BLaER1 treated with 17β-estradiol and CSF1 and Interleukin-3, amounts not matched to agents 10 nM and 100 nM (cell line): ENCODE results near the gene FNDC7.
"Not testable (repeated sequence)": the region's sequence is repeated elsewhere in the genome, so short reads cannot be mapped to it uniquely, and the experiment has no call there.

Experiments used
- H3K27ac ChIP-seq, 11 experiments: shearing (Covaris generic); formaldehyde crosslinking; 2 replicates each; pipeline ENCODE4 v1.8.1; 2022
- H3K27me3 ChIP-seq, 11 experiments: shearing (Covaris generic); formaldehyde crosslinking; 2 replicates each; pipeline ENCODE4 v1.8.1; 2022
- H3K36me3 ChIP-seq, 11 experiments: shearing (Covaris generic); formaldehyde crosslinking; 2 replicates each; pipeline ENCODE4 v1.8.1; 2022
- H3K4me1 ChIP-seq, 10 experiments: shearing (Covaris generic); formaldehyde crosslinking; 2 replicates each; pipeline ENCODE4 v1.8.1; 2022
- H3K4me2 ChIP-seq, 11 experiments: shearing (Covaris generic); formaldehyde crosslinking; 2 replicates each; pipeline ENCODE4 v1.8.1; 2022
- H3K4me3 ChIP-seq, 10 experiments: shearing (Covaris generic); formaldehyde crosslinking; 2 replicates each; pipeline ENCODE4 v1.8.1; 2022
- H3K9ac ChIP-seq, 11 experiments: shearing (Covaris generic); formaldehyde crosslinking; 2 replicates each; pipeline ENCODE4 v1.8.1; 2022
- H3K9me3 ChIP-seq, 11 experiments: shearing (Covaris generic); formaldehyde crosslinking; replicated peaks in 1 of 11; 2 replicates each; pipeline ENCODE4 v1.8.1; 2022
- H4K20me1 ChIP-seq, 11 experiments: shearing (Covaris generic); formaldehyde crosslinking; 2 replicates each; pipeline ENCODE4 v1.8.1; 2022
- Cebpa-rat ChIP-seq, 11 experiments: shearing (Covaris generic); IDR thresholded peaks; 2 replicates each; pipeline ENCODE4 v1.8.1; 2022

Gene FNDC7

DNA sequence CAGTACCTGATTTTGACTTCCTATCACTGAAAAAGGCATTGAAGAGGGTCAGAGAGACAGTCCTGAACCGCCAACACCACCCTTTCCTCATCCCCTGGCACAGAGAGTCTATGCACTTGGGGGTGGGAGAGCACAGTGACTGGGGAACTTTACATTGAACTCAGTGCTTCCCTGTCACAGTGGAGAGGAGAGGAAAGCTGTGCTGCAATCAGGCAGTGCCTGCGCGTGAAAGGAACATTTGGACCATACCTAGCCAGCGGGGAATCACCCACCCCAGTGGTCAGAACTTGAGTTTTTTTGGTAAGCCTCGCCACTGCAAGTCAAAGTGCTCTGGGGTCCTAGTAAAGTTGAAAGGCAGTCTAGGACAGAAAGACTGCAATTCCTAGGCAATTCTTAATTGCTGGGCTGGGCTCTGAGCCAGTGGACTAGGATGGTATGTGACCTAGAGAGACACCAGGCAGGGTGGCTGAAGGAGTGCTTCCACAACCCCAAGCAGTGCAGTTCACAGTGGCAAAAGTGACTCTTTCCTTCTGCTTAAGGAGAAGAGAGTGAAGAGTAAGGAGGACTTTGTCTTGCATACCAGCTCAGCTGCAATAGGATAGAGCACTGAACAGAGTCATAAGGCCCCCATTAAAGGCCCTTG is 42.5 kb upstream of the FNDC7 start:
- H3K4me2 ChIP-seq, result no peak overlapping the region
- H3K9ac ChIP-seq, result no peak overlapping the region
- TF ChIP-seq Cebpa-rat (IDR thresholded peaks at IDR 0.05), result no peak
- no peak overlapping the region for H3K4me3 ChIP-seq
- no peaks in the 10 kb centered on the region for H3K27me3 ChIP-seq
- H3K9me3 ChIP-seq, result peaks cover 22 to 46% (median 35%) of the 10 kb centered on the region in 11 experiments
- H4K20me1 ChIP-seq, result no peaks in the 10 kb centered on the region
- H3K36me3 ChIP-seq, result no peaks in the 10 kb centered on the region
- H3K4me1 ChIP-seq, result peaks cover 0 to 8% (median 0%) of the 10 kb centered on the region in 10 experiments; a peak in 5 of 20 replicates
- no peak overlapping the region for H3K27ac ChIP-seq

DNA sequence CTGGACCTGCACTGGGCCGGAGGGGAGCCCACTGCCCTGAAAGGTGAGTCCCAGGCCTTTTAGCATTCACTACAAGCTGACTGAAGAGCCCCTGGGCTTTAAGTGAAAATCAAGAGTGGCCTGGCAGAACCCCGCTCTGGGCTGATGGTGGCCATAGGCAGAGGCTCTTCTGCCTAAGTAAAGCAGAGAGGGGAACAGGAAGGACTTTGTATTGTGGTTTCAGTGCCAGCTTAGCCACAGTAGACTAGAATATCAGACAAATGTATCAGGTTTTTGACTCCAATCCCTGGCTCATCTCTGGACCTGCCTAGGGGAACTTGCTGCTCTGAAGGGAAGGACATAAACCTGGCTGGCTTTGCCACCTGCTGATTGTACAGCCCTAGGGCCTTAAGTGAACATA is 41.6 kb upstream of the FNDC7 start:
- no peaks in the 10 kb centered on the region for H3K27me3 ChIP-seq
- H3K4me2 ChIP-seq, result peak overlapping the region in 5 of 11 experiments; percentile 0 to 22 (median 16); a peak in 5 of 22 replicates
- H3K36me3 ChIP-seq, result no peaks in the 10 kb centered on the region
- H3K4me3 ChIP-seq, result no peak overlapping the region
- TF ChIP-seq Cebpa-rat (IDR thresholded peaks at IDR 0.05), result no peak
- peaks cover 0 to 8% (median 0%) of the 10 kb centered on the region in 10 experiments; a peak in 5 of 20 replicates for H3K4me1 ChIP-seq
- no peaks in the 10 kb centered on the region for H4K20me1 ChIP-seq
- no peak overlapping the region for H3K27ac ChIP-seq
- no peak overlapping the region for H3K9ac ChIP-seq
- peaks cover 22 to 46% (median 35%) of the 10 kb centered on the region in 11 experiments for H3K9me3 ChIP-seq

DNA sequence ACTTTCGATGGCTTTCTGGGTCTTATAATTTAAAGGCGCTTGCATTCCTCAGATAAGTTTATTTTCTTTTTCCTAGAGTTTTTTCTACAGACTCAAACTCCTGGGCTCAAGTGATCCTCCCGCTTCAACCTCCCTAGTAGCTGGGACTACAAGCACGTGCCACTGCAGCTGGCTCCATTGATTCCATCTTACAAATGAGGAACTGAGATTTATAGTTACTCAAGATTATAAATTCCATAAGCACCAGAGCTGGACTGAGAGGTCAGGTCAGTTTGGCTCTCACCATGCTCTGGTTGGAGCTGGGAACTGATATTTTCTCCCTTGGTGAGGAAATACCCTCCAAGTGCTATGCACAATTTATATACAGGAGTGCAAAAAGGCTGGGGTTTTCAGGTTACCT is 34.0 kb upstream of the FNDC7 start:
- H3K36me3 ChIP-seq, result no peaks in the 10 kb centered on the region
- H3K4me2 ChIP-seq, result peak overlapping the region in 3 of 11 experiments; percentile 34 to 57 (median 47); a peak in 5 of 22 replicates
- H3K9ac ChIP-seq, result no peak overlapping the region
- TF ChIP-seq Cebpa-rat (IDR thresholded peaks at IDR 0.05), result no peak
- H3K4me3 ChIP-seq, result no peak overlapping the region
- no peaks in the 10 kb centered on the region for H4K20me1 ChIP-seq
- H3K4me1 ChIP-seq, result peaks cover 0 to 17% (median 6%) of the 10 kb centered on the region in 10 experiments; a peak in 11 of 20 replicates
- H3K27me3 ChIP-seq, result no peaks in the 10 kb centered on the region
- H3K27ac ChIP-seq, result no peak overlapping the region
- H3K9me3 ChIP-seq, result peaks cover 0 to 14% (median 11%) of the 10 kb centered on the region in 11 experiments; a peak in 17 of 22 replicates

DNA sequence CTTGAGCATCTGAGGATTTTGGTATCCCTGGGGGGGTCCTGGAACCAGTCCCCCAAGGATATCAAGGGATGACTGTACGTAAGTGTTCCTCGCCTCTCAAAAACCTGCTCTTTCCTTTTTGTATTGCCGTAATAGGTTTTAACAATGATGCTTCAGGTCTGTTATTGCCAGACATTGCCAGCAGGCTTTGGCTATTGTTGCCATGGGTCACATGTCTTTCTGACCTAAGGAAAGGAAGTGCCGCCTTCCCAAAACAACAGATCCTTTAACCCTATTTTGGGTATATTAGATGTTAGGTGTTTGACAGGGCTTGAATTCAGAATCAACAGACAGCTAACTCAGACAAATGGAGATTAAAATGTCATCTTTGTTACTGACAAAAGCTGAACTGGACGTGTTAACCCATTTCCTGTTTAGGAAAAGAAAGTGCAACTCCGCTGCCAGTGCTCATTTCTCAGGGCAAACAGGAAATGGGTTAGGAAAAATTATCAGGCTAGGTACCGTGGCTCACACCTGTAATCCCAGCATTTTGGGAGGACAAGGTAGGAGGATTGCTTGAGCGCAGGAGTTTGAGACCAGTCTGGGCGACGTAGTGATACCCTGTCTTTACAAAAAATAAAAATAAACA is 33.0 kb upstream of the FNDC7 start:
- no peaks in the 10 kb centered on the region for H4K20me1 ChIP-seq
- peaks cover 0 to 5% (median 4%) of the 10 kb centered on the region in 11 experiments; a peak in 13 of 22 replicates for H3K9me3 ChIP-seq
- no peak overlapping the region for H3K4me3 ChIP-seq
- no peak overlapping the region for H3K9ac ChIP-seq
- TF ChIP-seq Cebpa-rat (IDR thresholded peaks at IDR 0.05), result no peak
- H3K4me2 ChIP-seq, result peak overlapping the region in 3 of 11 experiments; percentile 4 to 32 (median 18); a peak in 5 of 22 replicates
- H3K4me1 ChIP-seq, result peaks cover 0 to 17% (median 6%) of the 10 kb centered on the region in 10 experiments; a peak in 11 of 20 replicates
- H3K27me3 ChIP-seq, result no peaks in the 10 kb centered on the region
- H3K36me3 ChIP-seq, result no peaks in the 10 kb centered on the region
- no peak overlapping the region for H3K27ac ChIP-seq

DNA sequence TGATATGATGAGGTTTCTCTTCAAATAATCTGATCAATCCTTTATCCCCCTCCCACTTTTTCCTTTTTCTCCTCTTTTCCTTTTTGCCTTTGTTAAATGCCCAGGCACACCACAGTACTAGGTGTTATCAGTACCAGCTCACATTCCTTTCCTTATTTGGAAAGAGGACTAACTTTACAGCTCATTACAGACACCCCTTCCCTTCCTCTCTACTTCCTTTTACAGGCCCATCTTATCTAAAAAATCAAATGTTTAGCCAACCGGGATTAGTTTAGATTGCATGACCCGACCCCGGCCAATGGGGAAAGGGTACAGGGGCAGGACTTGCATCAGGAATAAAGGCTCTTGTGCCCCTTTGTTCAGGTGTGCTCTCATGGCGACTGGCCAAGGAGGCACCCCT is 31.0 kb upstream of the FNDC7 start:
- not testable (repeated sequence) for H3K9ac ChIP-seq, H3K27me3 ChIP-seq
- H3K4me1 ChIP-seq, result peaks cover 0 to 17% (median 6%) of the 10 kb centered on the region in 10 experiments; a peak in 11 of 20 replicates

DNA sequence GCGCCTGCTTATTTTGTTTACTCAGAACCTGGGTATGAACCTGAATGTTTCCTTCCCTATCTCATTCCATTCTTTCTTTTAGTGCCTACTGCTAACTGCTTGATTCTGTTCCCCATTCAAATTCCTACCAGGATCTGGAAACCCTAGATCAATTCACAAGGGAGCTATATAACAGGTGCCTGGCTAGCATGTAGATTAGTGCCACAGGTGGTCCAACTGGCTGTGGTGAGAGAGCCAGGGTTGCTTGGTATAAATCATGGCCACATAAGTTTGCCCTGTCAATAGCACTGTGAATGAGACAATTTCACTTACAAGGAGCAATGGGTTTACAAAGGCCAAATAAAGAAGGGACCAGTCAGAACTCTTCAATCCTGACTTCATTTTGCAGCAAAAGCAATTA is 27.2 kb upstream of the FNDC7 start:
- no peaks in the 10 kb centered on the region for H4K20me1 ChIP-seq
- no peaks in the 10 kb centered on the region for H3K36me3 ChIP-seq
- H3K4me2 ChIP-seq, result no peak overlapping the region
- no peak overlapping the region for H3K9ac ChIP-seq
- no peak for TF ChIP-seq Cebpa-rat (IDR thresholded peaks at IDR 0.05)
- no peaks in the 10 kb centered on the region for H3K9me3 ChIP-seq
- no peak overlapping the region for H3K27ac ChIP-seq
- H3K4me3 ChIP-seq, result no peak overlapping the region
- H3K27me3 ChIP-seq, result no peaks in the 10 kb centered on the region
- H3K4me1 ChIP-seq, result peaks cover 0 to 7% (median 2%) of the 10 kb centered on the region in 10 experiments; a peak in 14 of 20 replicates

More for the DNA sequence above, 31.0 kb upstream of the FNDC7 start:
- not testable (repeated sequence) for H3K4me2 ChIP-seq, H4K20me1 ChIP-seq, H3K9me3 ChIP-seq, H3K27ac ChIP-seq, H3K4me3 ChIP-seq, H3K36me3 ChIP-seq

DNA sequence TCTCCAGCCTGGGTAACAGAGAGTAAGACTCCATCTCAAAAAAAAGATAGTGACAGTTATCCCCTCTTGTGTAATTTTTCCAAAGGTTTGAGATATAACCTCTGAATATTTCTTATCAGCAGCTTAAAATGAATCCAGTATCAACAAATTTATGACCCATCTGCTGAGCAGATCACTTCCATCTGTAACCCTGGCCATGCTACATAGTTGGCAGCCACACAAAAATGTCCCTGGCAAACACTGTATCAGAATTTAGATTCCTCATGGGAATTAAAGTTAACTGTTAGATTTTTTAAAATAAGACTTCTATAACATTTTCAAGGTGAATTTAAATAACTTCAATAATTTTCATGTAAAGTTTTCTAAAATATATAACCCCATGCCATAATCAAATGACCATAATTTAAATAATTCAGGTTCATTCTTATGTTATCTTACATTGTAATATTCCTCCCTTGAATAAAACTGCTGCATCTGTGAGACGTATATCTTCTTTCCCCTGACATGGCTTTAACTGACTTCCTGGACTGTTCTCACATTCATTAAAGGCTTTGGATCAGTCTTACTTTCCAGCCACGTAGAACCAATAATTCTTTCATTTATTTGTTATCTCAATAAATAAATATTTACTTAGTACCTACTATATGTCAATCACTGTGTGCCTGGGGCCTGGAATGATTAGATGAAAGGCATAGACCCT is 25.9 kb upstream of the FNDC7 start:
- H3K27ac ChIP-seq, result no peak overlapping the region
- no peaks in the 10 kb centered on the region for H3K27me3 ChIP-seq
- H3K9me3 ChIP-seq, result no peaks in the 10 kb centered on the region

DNA sequence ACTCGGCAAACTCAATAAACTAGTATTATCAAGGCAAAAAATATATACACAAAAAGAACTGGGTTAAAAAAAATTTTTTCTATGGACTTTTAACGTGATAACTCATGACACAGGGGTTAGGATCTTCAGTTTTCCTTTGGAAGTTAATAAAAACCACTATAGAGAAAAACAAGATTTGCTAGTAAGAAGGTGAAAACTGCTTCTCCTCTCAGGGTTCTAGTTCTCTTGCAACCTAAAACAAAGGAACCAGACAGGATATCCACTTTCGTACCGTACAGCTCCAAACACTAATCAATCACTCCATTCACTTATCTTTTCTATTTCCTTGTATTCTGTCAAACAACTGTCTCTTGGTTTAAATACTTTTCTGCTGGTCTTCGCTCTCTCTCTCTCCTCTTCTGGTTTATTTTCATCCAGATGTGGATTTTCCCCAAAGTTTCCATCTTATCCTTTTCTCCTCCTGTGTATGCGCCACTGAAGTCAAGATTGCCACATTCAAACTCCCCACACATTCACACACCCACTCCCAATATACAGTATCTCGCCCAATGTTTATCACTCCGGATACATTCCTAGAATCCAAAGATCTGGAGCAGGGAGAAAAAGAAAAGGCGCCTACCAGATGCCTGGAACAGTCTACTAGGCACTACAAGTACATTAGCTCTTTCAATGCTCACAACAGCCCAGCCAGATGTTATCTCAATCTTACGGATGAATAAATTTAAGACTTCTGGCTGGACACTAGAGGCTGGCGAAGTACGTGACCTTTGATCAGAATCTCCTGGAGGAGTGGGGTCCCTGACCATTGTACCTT is 21.4 kb upstream of the FNDC7 start:
- peak overlapping the region; percentile 90 to 97 (median 96) for H3K9ac ChIP-seq
- peak overlapping the region; percentile 75 to 100 (median 92) for H3K4me2 ChIP-seq
- H3K4me3 ChIP-seq, result peak overlapping the region; percentile 85 to 96 (median 90)
- H3K27me3 ChIP-seq, result no peaks in the 10 kb centered on the region
- no peaks in the 10 kb centered on the region for H3K9me3 ChIP-seq
- peaks cover 16 to 36% (median 34%) of the 10 kb centered on the region in 11 experiments; a peak in 20 of 22 replicates for H4K20me1 ChIP-seq
- peaks cover 14 to 34% (median 27%) of the 10 kb centered on the region in 10 experiments; a peak in 19 of 20 replicates for H3K4me1 ChIP-seq
- no peak for TF ChIP-seq Cebpa-rat (IDR thresholded peaks at IDR 0.05)
- H3K27ac ChIP-seq, result peak overlapping the region; percentile 92 to 99 (median 97); a peak in 21 of 22 replicates
- H3K36me3 ChIP-seq, result peaks cover 7 to 17% (median 11%) of the 10 kb centered on the region in 11 experiments; a peak in 19 of 22 replicates

More for the DNA sequence above, 25.9 kb upstream of the FNDC7 start:
- no peak for TF ChIP-seq Cebpa-rat (IDR thresholded peaks at IDR 0.05)
- no peak overlapping the region for H3K4me3 ChIP-seq
- H4K20me1 ChIP-seq, result no peaks in the 10 kb centered on the region
- H3K9ac ChIP-seq, result no peak overlapping the region
- H3K4me1 ChIP-seq, result peaks cover 10 to 17% (median 13%) of the 10 kb centered on the region in 10 experiments; a peak in 19 of 20 replicates
- H3K4me2 ChIP-seq, result no peak overlapping the region
- H3K36me3 ChIP-seq, result no peaks in the 10 kb centered on the region
